IMR-90 (cell line): Measurements from ENCODE around the gene FADS1. TPM values are rescaled to one million over a fixed set of nuclear protein-coding genes. Genes with fewer than 3 reads are reported as not detected.

Experiments used
- ATAC-seq: fragments of 200-7000 bp; cut with Tn5 transposase; 2 replicates; pipeline ENCODE4 v1.9.1; 2020; ENCODE audit warnings: low read depth, mild to moderate bottlenecking, moderate library complexity
- BruUV-seq: library from RNA; stranded (reverse); fragments of 400-500 nt; replicated peaks from 2 replicates; lab custom pipeline; 2021; lab: Mats Ljungman, UMichigan
- CTCF ChIA-PET: fragments of 300-600 bp; formaldehyde crosslinking; extraction: SDS; loops from one replicate; lab custom pipeline; 2021; ENCODE audit warnings: antibody characterized with exemption; lab: Yijun Ruan, JAX
- POLR2A ChIA-PET: fragments of 300-600 bp; sonication (Branson Sonifier 250); formaldehyde crosslinking; loops from one replicate; lab custom pipeline; 2022; ENCODE audit warnings: antibody characterized with exemption; ENCODE audit not compliant: unreplicated experiment; lab: Charles Lee
- DNase-seq: peaks from one replicate; pipeline ENCODE4 v3.0.0; 2013
- H2AFZ ChIP-seq: replicated peaks from 2 replicates; pipeline ENCODE3; 2013; ENCODE audit warnings: low read length, mild to moderate bottlenecking; ENCODE audit not compliant: poor library complexity
- H2AK5ac ChIP-seq: 2 replicates; pipeline ENCODE4 v1.6.1; 2013; ENCODE audit warnings: low read depth, low read length, inconsistent platforms
- H2AK9ac ChIP-seq: replicated peaks from 2 replicates; pipeline ENCODE3; 2013; ENCODE audit warnings: mild to moderate bottlenecking, low read depth, low read length, moderate library complexity; ENCODE audit not compliant: poor library complexity
- H2BK120ac ChIP-seq: 2 replicates; pipeline ENCODE4 v1.6.1; 2013; ENCODE audit warnings: low read depth, low read length, inconsistent platforms
- H2BK15ac ChIP-seq: 3 replicates; pipeline ENCODE4 v1.6.1; 2013; ENCODE audit warnings: low read depth, low read length, inconsistent platforms
- H2BK20ac ChIP-seq: 2 replicates; pipeline ENCODE4 v1.6.1; 2013; ENCODE audit warnings: low read depth, mild to moderate bottlenecking, inconsistent platforms, low read length, moderate library complexity
- H2BK5ac ChIP-seq: 2 replicates; pipeline ENCODE4 v1.6.1; 2013; ENCODE audit warnings: mild to moderate bottlenecking, low read depth, low read length, inconsistent platforms; ENCODE audit not compliant: poor library complexity, severe bottlenecking
- H3K14ac ChIP-seq: replicated peaks from 2 replicates; pipeline ENCODE4 v1.6.1; 2013; ENCODE audit warnings: low read depth, low read length, inconsistent platforms
- H3K18ac ChIP-seq: 2 replicates; pipeline ENCODE4 v1.6.1; 2013; ENCODE audit warnings: low read depth, low read length, control low read depth
- H3K23ac ChIP-seq: 2 replicates; pipeline ENCODE4 v1.6.1; 2013; ENCODE audit warnings: low read depth, low read length, inconsistent platforms
- H3K27ac ChIP-seq: 2 replicates; pipeline ENCODE4 v1.5.1; 2013; ENCODE audit warnings: mild to moderate bottlenecking, control low read depth, low read length; ENCODE audit not compliant: insufficient read depth
- H3K27me3 ChIP-seq: 2 replicates; pipeline ENCODE4 v1.6.1; 2013; ENCODE audit warnings: low read length; ENCODE audit not compliant: control insufficient read depth, insufficient read depth
- H3K36me3 ChIP-seq: 2 replicates; pipeline ENCODE4 v1.6.1; 2013; ENCODE audit warnings: low read length, mixed read lengths; ENCODE audit not compliant: control insufficient read depth, insufficient read depth
- H3K4ac ChIP-seq: 2 replicates; pipeline ENCODE4 v1.6.1; 2013; ENCODE audit warnings: low read depth, low read length, inconsistent platforms
- H3K4me1 ChIP-seq: 2 replicates; pipeline ENCODE4 v1.6.1; 2013; ENCODE audit warnings: low read length, mixed read lengths; ENCODE audit not compliant: control insufficient read depth, insufficient read depth
- H3K4me2 ChIP-seq: 2 replicates; pipeline ENCODE4 v1.6.1; 2013; ENCODE audit warnings: low read depth, mild to moderate bottlenecking, control low read depth, low read length, moderate library complexity
- H3K4me3 ChIP-seq: 2 replicates; pipeline ENCODE4 v1.5.1; 2013; ENCODE audit warnings: low read depth, mild to moderate bottlenecking, control low read depth, low read length, moderate library complexity; ENCODE audit not compliant: insufficient read depth
- H3K56ac ChIP-seq: 2 replicates; pipeline ENCODE4 v1.6.1; 2013; ENCODE audit warnings: low read length, inconsistent platforms; ENCODE audit not compliant: insufficient read depth; ENCODE audit errors: extremely low read depth
- H3K79me1 ChIP-seq, 2 experiments: 2 replicates each; pipeline ENCODE4 v1.6.1; 2013; ENCODE audit warnings: low read length in 2 of 2, inconsistent platforms in 1 of 2, low read depth in 1 of 2
- H3K9ac ChIP-seq: 2 replicates; pipeline ENCODE4 v1.6.1; 2013; ENCODE audit warnings: low read depth, low read length, control low read depth
- H3K9me1 ChIP-seq: 2 replicates; pipeline ENCODE4 v1.6.1; 2013; ENCODE audit warnings: low read length, inconsistent platforms; ENCODE audit not compliant: insufficient read depth
- H3K9me3 ChIP-seq: 2 replicates; pipeline ENCODE4 v1.6.1; 2013; ENCODE audit warnings: low read length; ENCODE audit not compliant: control insufficient read depth, insufficient read depth
- H4K20me1 ChIP-seq: 2 replicates; pipeline ENCODE4 v1.6.1; 2013; ENCODE audit warnings: low read length, inconsistent platforms; ENCODE audit not compliant: insufficient read depth
- H4K5ac ChIP-seq: 2 replicates; pipeline ENCODE4 v1.6.1; 2013; ENCODE audit warnings: mild to moderate bottlenecking, low read depth, low read length, control low read depth
- H4K8ac ChIP-seq, 2 experiments: 2 replicates each; pipeline ENCODE4 v1.6.1; 2013; ENCODE audit warnings: low read depth in 2 of 2, low read length in 2 of 2, control low read depth in 1 of 2, inconsistent platforms in 1 of 2
- H4K91ac ChIP-seq: 2 replicates; pipeline ENCODE4 v1.6.1; 2013; ENCODE audit warnings: low read depth, low read length, inconsistent platforms; ENCODE audit not compliant: insufficient read depth
- CEBPB ChIP-seq: IDR thresholded peaks from 2 replicates; pipeline ENCODE4 v1.6.1; 2012; ENCODE audit warnings: low read depth, low read length, improper control_type of control experiment
- CHD1 ChIP-seq: IDR thresholded peaks from 2 replicates; pipeline ENCODE4 v1.6.1; 2012; ENCODE audit warnings: low read depth, low read length, improper control_type of control experiment
- FOS ChIP-seq: fragments of 150-350 bp; IDR thresholded peaks from 2 replicates; pipeline ENCODE4 v1.6.1; 2016; ENCODE audit warnings: low read depth, low read length
- MAFK ChIP-seq: IDR thresholded peaks from 2 replicates; pipeline ENCODE4 v1.6.1; 2012; ENCODE audit warnings: low read depth, low read length, improper control_type of control experiment
- NFE2L2 ChIP-seq: fragments of 150-350 bp; IDR thresholded peaks from 2 replicates; pipeline ENCODE4 v1.6.1; 2016; ENCODE audit warnings: low read depth, mild to moderate bottlenecking, low read length
- RFX5 ChIP-seq: IDR thresholded peaks from 2 replicates; pipeline ENCODE4 v1.8.0; 2012; ENCODE audit warnings: low read depth, mild to moderate bottlenecking, low read length, moderate library complexity
- SMC3 ChIP-seq: fragments of 150-350 bp; IDR thresholded peaks from 2 replicates; pipeline ENCODE4 v1.6.1; 2016; ENCODE audit warnings: low read depth, mild to moderate bottlenecking, antibody characterized with exemption, low read length, moderate library complexity
- WGBS, 2 experiments: methylation state at CpG; one replicate each; pipeline versions ENCODE4 v1.1.5 to v1.1.7; 2013; ENCODE audit warnings: missing lambda C conversion rate in 2 of 2; ENCODE audit not compliant: insufficient read length in 1 of 2; ENCODE audit errors: extremely low coverage in 2 of 2; 5-methylcytosine and 5-hydroxymethylcytosine counted together
- dilution Hi-C: fragments of 300-500 bp; cut with HindIII; formaldehyde crosslinking; loops from one replicate; pipeline ENCODE4 v1.14.3; 2018; ENCODE audit warnings: low sequenced_read_pairs; ENCODE audit not compliant: unreplicated experiment
- in situ Hi-C: fragments of 300-500 bp; cut with MboI; formaldehyde crosslinking; loops from 3 replicates; pipeline ENCODE4 v1.14.3; 2019; ENCODE audit warnings: low sequenced_read_pairs, inconsistent platforms, mixed read lengths
- intact Hi-C: fragments of 100-400 bp; cut with micrococcal nuclease; formaldehyde crosslinking; loops from 2 replicates; pipeline ENCODE4 v1.10.0; 2022
- polyA plus RNA-seq, 3 experiments: library from polyadenylated mRNA; depleted of rRNA; stranded (reverse); fragments of >200 nt; gene quantifications; 2 replicates each; pipeline ENCODE4 v1.2.3, GENCODE V29; 2012; ENCODE audit warnings: low replicate concordance in 1 of 3
- total RNA-seq: library from RNA; depleted of rRNA; stranded (reverse); fragments of >200 nt; gene quantifications from 2 replicates; pipeline ENCODE4 v1.2.3, GENCODE V29; 2012
- TF ChIP-seq, protein P1 (sequence below): conservative IDR thresholded peaks from 2 replicates; pipeline ENCODE4 v1.5.1; 2012; ENCODE audit warnings: mild to moderate bottlenecking, low read depth, low read length, improper control_type of control experiment
- TF ChIP-seq, protein P2 (sequence below): fragments of 150-350 bp; IDR thresholded peaks from 2 replicates; pipeline ENCODE4 v1.6.1; 2016; ENCODE audit warnings: low read depth, mild to moderate bottlenecking, low read length, moderate library complexity, borderline replicate concordance
- TF ChIP-seq, protein P3 (sequence below): fragments of 150-350 bp; IDR thresholded peaks from 2 replicates; pipeline ENCODE4 v1.6.1; 2017; ENCODE audit warnings: mild to moderate bottlenecking, antibody characterized with exemption, low read length, low read depth

Gene FADS1
- total and polyA plus RNA-seq, 2 of the 4 experiments (the other 2 are of a cell fraction): 16.3 to 18.4 TPM

- H3K9ac ChIP-seq: no peak overlapping the region
- no peak overlapping the region for H4K5ac ChIP-seq
- peaks cover 5% of the 10 kb centered on the region for H3K36me3 ChIP-seq
- H3K27ac ChIP-seq: no peak overlapping the region
- no peak overlapping the region for H3K56ac ChIP-seq
- no peak overlapping the region for H2BK20ac ChIP-seq
- no peaks in the 10 kb centered on the region for H3K4me1 ChIP-seq
- no peaks in the 10 kb centered on the region for H4K20me1 ChIP-seq
- no peaks in the 10 kb centered on the region for H3K9me3 ChIP-seq
- TF ChIP-seq, protein P1, sequence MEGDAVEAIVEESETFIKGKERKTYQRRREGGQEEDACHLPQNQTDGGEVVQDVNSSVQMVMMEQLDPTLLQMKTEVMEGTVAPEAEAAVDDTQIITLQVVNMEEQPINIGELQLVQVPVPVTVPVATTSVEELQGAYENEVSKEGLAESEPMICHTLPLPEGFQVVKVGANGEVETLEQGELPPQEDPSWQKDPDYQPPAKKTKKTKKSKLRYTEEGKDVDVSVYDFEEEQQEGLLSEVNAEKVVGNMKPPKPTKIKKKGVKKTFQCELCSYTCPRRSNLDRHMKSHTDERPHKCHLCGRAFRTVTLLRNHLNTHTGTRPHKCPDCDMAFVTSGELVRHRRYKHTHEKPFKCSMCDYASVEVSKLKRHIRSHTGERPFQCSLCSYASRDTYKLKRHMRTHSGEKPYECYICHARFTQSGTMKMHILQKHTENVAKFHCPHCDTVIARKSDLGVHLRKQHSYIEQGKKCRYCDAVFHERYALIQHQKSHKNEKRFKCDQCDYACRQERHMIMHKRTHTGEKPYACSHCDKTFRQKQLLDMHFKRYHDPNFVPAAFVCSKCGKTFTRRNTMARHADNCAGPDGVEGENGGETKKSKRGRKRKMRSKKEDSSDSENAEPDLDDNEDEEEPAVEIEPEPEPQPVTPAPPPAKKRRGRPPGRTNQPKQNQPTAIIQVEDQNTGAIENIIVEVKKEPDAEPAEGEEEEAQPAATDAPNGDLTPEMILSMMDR: no peak
- TF ChIP-seq CHD1 (no peak), RFX5 (no peak), FOS (no peak), MAFK (no peak), NFE2L2 (no peak), SMC3 (no peak), CEBPB (no peak)
- TF ChIP-seq, protein P2, sequence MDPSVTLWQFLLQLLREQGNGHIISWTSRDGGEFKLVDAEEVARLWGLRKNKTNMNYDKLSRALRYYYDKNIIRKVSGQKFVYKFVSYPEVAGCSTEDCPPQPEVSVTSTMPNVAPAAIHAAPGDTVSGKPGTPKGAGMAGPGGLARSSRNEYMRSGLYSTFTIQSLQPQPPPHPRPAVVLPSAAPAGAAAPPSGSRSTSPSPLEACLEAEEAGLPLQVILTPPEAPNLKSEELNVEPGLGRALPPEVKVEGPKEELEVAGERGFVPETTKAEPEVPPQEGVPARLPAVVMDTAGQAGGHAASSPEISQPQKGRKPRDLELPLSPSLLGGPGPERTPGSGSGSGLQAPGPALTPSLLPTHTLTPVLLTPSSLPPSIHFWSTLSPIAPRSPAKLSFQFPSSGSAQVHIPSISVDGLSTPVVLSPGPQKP: no peak
- TF ChIP-seq, protein P3, sequence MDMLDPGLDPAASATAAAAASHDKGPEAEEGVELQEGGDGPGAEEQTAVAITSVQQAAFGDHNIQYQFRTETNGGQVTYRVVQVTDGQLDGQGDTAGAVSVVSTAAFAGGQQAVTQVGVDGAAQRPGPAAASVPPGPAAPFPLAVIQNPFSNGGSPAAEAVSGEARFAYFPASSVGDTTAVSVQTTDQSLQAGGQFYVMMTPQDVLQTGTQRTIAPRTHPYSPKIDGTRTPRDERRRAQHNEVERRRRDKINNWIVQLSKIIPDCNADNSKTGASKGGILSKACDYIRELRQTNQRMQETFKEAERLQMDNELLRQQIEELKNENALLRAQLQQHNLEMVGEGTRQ: no peak
- no peak overlapping the region for H2AFZ ChIP-seq
- no TSS peak for BruUV-seq
- H3K4me2 ChIP-seq: no peak overlapping the region
- H3K4me3 ChIP-seq: no peak overlapping the region
- H2BK120ac ChIP-seq: no peak overlapping the region
- ChIA-PET CTCF (interaction anchor here (1.2 kb wide), 1 partner anchor 31 kb away, joined by 5 read pairs; no protein-coding TSS in a partner anchor), POLR2A (no interaction called here)
- DNase-seq: no peak
- dilution Hi-C loops (no loop called here), in situ Hi-C loops (no loop called here), intact Hi-C loops (no loop called here)
- WGBS, 2 experiments: 91% methylated on average over 7 of the region's 11 CpGs; no CpG with 5 or more reads in 1 of the 2 experiments
- no peak overlapping the region for H3K18ac ChIP-seq
- H4K8ac ChIP-seq: no peak overlapping the region
- H4K91ac ChIP-seq: no peak overlapping the region
- no peaks in the 10 kb centered on the region for H3K79me1 ChIP-seq
- H3K14ac ChIP-seq: no peak overlapping the region
- H3K27me3 ChIP-seq: no peaks in the 10 kb centered on the region
- H3K23ac ChIP-seq: no peak overlapping the region
- H2AK5ac ChIP-seq: no peak overlapping the region
- H2AK9ac ChIP-seq: no peak overlapping the region
- no peak overlapping the region for H2BK5ac ChIP-seq
- ATAC-seq: no peak
- H3K4ac ChIP-seq: no peak overlapping the region
- no peak overlapping the region for H2BK15ac ChIP-seq
- no peaks in the 10 kb centered on the region for H3K9me1 ChIP-seq
Observed at GRCh38 chr11:61778357-61778886, 38.4 kb downstream of the FADS1 start.
